ENCODE data around the gene CCDC112. TPM values are rescaled to one million over a fixed set of nuclear protein-coding genes. Genes with fewer than 3 reads are reported as not detected.

Gene CCDC112
- total RNA-seq, 1 donor from 2014 or later, result 8.9 TPM

Other genes with a start within 250 kb of the CCDC112 start
- 3.7 TPM for gene TRIM36, start 126.7 kb downstream of the CCDC112 start, total RNA-seq
- gene PGGT1B, start 33.8 kb downstream of the CCDC112 start, total RNA-seq, result 44.2 TPM
- 20.7 TPM for gene FEM1C, start 248.1 kb upstream of the CCDC112 start, total RNA-seq

Measured in sciatic nerve (tissue), 1 donor.